H1 (cell line): ENCODE results near the gene KIF2B.

Experiments used
- CTCF ChIP-seq, 3 experiments: IDR thresholded peaks; 1 replicate in 2 of 3; 2 replicates in 1 of 3; pipeline versions ENCODE4 v1.5.1 to v1.6.1; 2011; ENCODE audit warnings: low read length in 3 of 3, mild to moderate bottlenecking in 3 of 3, inconsistent platforms in 2 of 3, low read depth in 1 of 3, moderate library complexity in 1 of 3; ENCODE audit not compliant: insufficient read depth in 1 of 3; ENCODE audit errors: control extremely low read depth in 1 of 3
- EP300 ChIP-seq, 2 experiments: IDR thresholded peaks; 1 replicate in 1 of 2; 2 replicates in 1 of 2; pipeline ENCODE4 v1.6.1; 2011 to 2012; ENCODE audit warnings: low read depth in 2 of 2, low read length in 2 of 2, mild to moderate bottlenecking in 2 of 2, borderline replicate concordance in 1 of 2, inconsistent platforms in 1 of 2, moderate library complexity in 1 of 2
- POLR2A ChIP-seq, 2 experiments: IDR thresholded peaks; 1 replicate in 1 of 2; 2 replicates in 1 of 2; pipeline ENCODE4 v1.6.1; 2011; ENCODE audit warnings: low read depth in 2 of 2, low read length in 2 of 2, mild to moderate bottlenecking in 2 of 2; ENCODE audit errors: control extremely low read depth in 1 of 2
- RFX5 ChIP-seq: IDR thresholded peaks from 2 replicates; pipeline ENCODE4 v1.6.1; 2011; ENCODE audit warnings: low read depth, low read length, improper control_type of control experiment, borderline replicate concordance
- TAF1 ChIP-seq: IDR thresholded peaks from 2 replicates; pipeline ENCODE4 v1.6.1; 2011; ENCODE audit warnings: mild to moderate bottlenecking, low read depth, low read length
- USF2 ChIP-seq: IDR thresholded peaks from 2 replicates; pipeline ENCODE4 v1.6.1; 2011; ENCODE audit warnings: low read length, improper control_type of control experiment

DNA sequence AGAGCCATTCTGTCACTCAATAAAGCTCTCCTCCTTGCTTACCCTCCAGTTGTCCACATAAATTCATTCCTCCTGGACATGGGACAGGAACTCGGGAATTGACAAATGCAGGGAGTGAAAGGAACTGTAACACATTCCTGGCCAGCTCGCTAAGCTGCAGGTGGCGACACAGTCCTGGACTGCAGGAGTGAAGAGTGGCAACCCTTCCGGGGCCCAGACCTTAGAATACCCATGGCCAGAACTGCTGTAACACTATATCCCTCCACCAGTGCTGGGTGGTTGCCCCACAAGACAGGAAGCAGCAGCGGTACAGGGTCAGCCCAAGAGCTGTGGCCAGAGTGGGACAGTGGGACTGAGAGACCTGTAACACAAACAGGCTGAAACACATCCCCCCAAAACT is 30.3 kb upstream of the KIF2B start:
- TF ChIP-seq CTCF (IDR thresholded peaks at IDR 0.05; ENCODE audit: control extremely low read depth in 1 of 3, insufficient read depth in 1 of 3, low read depth in 1 of 3, low read length in 3 of 3) (no peak), POLR2A (IDR thresholded peaks at IDR 0.05; ENCODE audit: control extremely low read depth in 1 of 2, low read depth in 2 of 2, low read length in 2 of 2) (no peak), USF2 (no peak), EP300 (IDR thresholded peaks at IDR 0.05; ENCODE audit: borderline replicate concordance in 1 of 2, low read depth in 2 of 2, low read length in 2 of 2) (no peak), RFX5 (no peak), TAF1 (no peak)
